Progenitor cell of endocrine pancreas (in vitro differentiated cells): ENCODE results near the gene JMJD1C. TPM values are rescaled to one million over a fixed set of nuclear protein-coding genes. Genes with fewer than 3 reads are reported as not detected.

Experiments used
- DNase-seq: peaks from one replicate; pipeline ENCODE4 v3.0.0; 2021; ENCODE audit warnings: low spot score; ENCODE audit not compliant: unreplicated experiment
- H3K27ac Mint-ChIP-seq: 2 replicates; pipeline ENCODE4 v1.8.0; 2021; ENCODE audit warnings: mild to moderate bottlenecking, moderate library complexity, mixed read lengths
- H3K27me3 Mint-ChIP-seq: 2 replicates; pipeline ENCODE4 v1.8.0; 2021; ENCODE audit warnings: mixed read lengths
- H3K36me3 Mint-ChIP-seq: 2 replicates; pipeline ENCODE4 v1.8.0; 2022; ENCODE audit warnings: mixed read lengths; ENCODE audit not compliant: insufficient read depth
- H3K4me1 Mint-ChIP-seq: 2 replicates; pipeline ENCODE4 v1.8.0; 2021; ENCODE audit warnings: low read depth, mixed read lengths
- H3K4me3 Mint-ChIP-seq: 2 replicates; pipeline ENCODE4 v1.8.0; 2021; ENCODE audit warnings: low read depth, mild to moderate bottlenecking, moderate library complexity, mixed read lengths
- H3K9me3 Mint-ChIP-seq: 2 replicates; pipeline ENCODE4 v1.8.0; 2021; ENCODE audit warnings: low read depth, mixed read lengths
- CTCF ChIP-seq: fragments of 200-600 bp; sonication (generic); IDR thresholded peaks from one replicate; pipeline ENCODE4 v1.5.0; 2021; ENCODE audit warnings: antibody characterized with exemption, mild to moderate bottlenecking; ENCODE audit not compliant: unreplicated experiment
- microRNA-seq: library from miRNA; unstranded; fragments of <30 nt; microRNA quantifications from one replicate; pipeline ENCODE4 v1.1.0, GENCODE V29; 2020; ENCODE audit warnings: borderline number of aligned reads; ENCODE audit not compliant: unreplicated experiment
- total RNA-seq: library from RNA; stranded (reverse); gene quantifications from 2 replicates; pipeline ENCODE4 v1.2.1, GENCODE V29; 2021

The JMJD1C gene
- total RNA-seq, 1 donor from 2014 or later, result 117 TPM

GRCh38 chr10:63125459-63125858, 340.3 kb downstream of the JMJD1C start:
- no peaks in the 10 kb centered on the region for H3K4me1 Mint-ChIP-seq
- no peak for DNase-seq
- no peak overlapping the region for H3K27ac Mint-ChIP-seq

DNA sequence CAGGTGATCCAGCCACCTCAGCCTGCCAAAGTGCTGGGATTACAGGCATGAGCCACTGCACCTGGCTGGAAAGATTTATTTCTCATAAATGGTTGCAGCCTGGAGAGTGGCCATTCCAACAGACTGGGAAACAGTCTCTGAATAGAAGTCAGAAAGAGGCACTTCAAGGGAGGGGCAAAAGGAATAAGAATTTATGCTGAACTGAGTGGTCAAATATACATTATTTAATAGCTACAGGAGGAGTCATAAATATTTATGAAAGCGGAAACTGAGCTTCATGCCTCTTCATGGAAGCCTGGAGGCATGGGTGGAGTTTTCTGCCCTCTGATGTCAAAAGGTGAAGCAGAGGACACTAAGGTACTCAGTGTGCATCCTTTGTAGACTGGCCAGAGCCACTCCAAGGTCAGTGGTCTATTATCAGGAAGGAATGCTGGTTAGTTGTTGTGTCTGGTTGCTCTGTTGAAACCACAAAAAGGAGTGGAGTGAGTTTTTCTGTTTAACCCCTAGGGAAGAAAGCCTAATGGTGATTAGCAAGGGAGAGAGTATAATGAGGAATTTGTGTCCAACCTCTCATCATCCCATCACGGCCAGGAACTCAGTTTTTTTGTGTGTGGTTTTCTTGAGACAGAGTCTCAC, 341.9 kb downstream of the JMJD1C start:
- Mint-ChIP-seq H3K27me3 (no peaks in the 10 kb centered on the region), H3K9me3 (peaks cover 8% of the 10 kb centered on the region), H3K4me1 (no peaks in the 10 kb centered on the region), H3K4me3 (no peak overlapping the region), H3K27ac (no peak overlapping the region), H3K36me3 (no peaks in the 10 kb centered on the region)
- no peak for TF ChIP-seq CTCF
- no peak for DNase-seq

More at GRCh38 chr10:63125459-63125858, 340.3 kb downstream of the JMJD1C start:
- Mint-ChIP-seq H3K9me3 (peaks cover 8% of the 10 kb centered on the region), H3K36me3 (no peaks in the 10 kb centered on the region), H3K4me3 (no peak overlapping the region), H3K27me3 (peaks cover 3% of the 10 kb centered on the region)
- no peak for TF ChIP-seq CTCF

GRCh38 chr10:63120554-63120953, 345.2 kb downstream of the JMJD1C start:
- no peak overlapping the region for H3K27ac Mint-ChIP-seq
- no peak overlapping the region for H3K4me3 Mint-ChIP-seq
- no peak for DNase-seq
- H3K4me1 Mint-ChIP-seq, result peaks cover 2% of the 10 kb centered on the region
- H3K9me3 Mint-ChIP-seq, result peaks cover 4% of the 10 kb centered on the region
- TF ChIP-seq CTCF, result no peak
- no peaks in the 10 kb centered on the region for H3K27me3 Mint-ChIP-seq
- H3K36me3 Mint-ChIP-seq, result no peaks in the 10 kb centered on the region

- no peak overlapping the region for H3K4me3 Mint-ChIP-seq
- TF ChIP-seq CTCF, result no peak
- no peaks in the 10 kb centered on the region for H3K9me3 Mint-ChIP-seq
- peaks cover 2% of the 10 kb centered on the region for H3K4me1 Mint-ChIP-seq
- no peak for DNase-seq
- H3K27me3 Mint-ChIP-seq, result no peaks in the 10 kb centered on the region
- H3K36me3 Mint-ChIP-seq, result no peaks in the 10 kb centered on the region
- no peak overlapping the region for H3K27ac Mint-ChIP-seq
Measured at GRCh38 chr10:63119041-63119440, 346.7 kb downstream of the JMJD1C start.

Small RNAs within 50 kb of the gene (microRNA-seq; reads per million reads assigned to microRNA genes)
- gene MIR1296, result 1,494 reads per million, percentile 82 among the genes with 10 or more reads in this experiment

Other genes with a start within 250 kb of the JMJD1C start
- gene REEP3, start 55.4 kb upstream of the JMJD1C start, total RNA-seq, result 33.2 and 34.0 TPM in 2 replicates